A673 (cell line): Measurements from ENCODE around the gene SLC35G6. TPM values are rescaled to one million over a fixed set of nuclear protein-coding genes. Genes with fewer than 3 reads are reported as not detected.

Source experiments
- BruUV-seq: library from RNA; stranded (reverse); fragments of 400-500 nt; replicated peaks from 2 replicates; lab custom pipeline; 2021; lab: Mats Ljungman, UMichigan
- CTCF ChIA-PET: fragments of 300-600 bp; sonication (Branson Sonifier 250); formaldehyde crosslinking; loops from one replicate; lab custom pipeline; 2022; ENCODE audit warnings: antibody characterized with exemption; lab: Charles Lee
- POLR2A ChIA-PET: fragments of 300-600 bp; sonication (Branson Sonifier 250); formaldehyde crosslinking; loops from one replicate; lab custom pipeline; 2022; ENCODE audit warnings: antibody characterized with exemption; ENCODE audit not compliant: low non-redundant PET; lab: Charles Lee
- DNase-seq: peaks from one replicate; pipeline ENCODE4 v3.0.0-alpha.2; 2015; ENCODE audit warnings: low spot score
- H3K27ac ChIP-seq: fragments of 200-600 bp; sonication (generic); 2 replicates; pipeline ENCODE4 v1.5.1; 2016; ENCODE audit warnings: mixed run types, low read depth, mild to moderate bottlenecking, mixed read lengths, antibody characterized with exemption, low read length; ENCODE audit not compliant: poor library complexity, severe bottlenecking
- H3K27me3 ChIP-seq: fragments of 200-600 bp; sonication (generic); replicated peaks from 2 replicates; pipeline ENCODE4 v1.6.1; 2017; ENCODE audit warnings: mixed run types, low read depth, mild to moderate bottlenecking, mixed read lengths, antibody characterized with exemption, low read length; ENCODE audit not compliant: insufficient read depth, poor library complexity
- H3K36me3 ChIP-seq: fragments of 200-600 bp; sonication (generic); 2 replicates; pipeline ENCODE4 v1.6.1; 2016; ENCODE audit warnings: mixed run types, mild to moderate bottlenecking, mixed read lengths, antibody characterized with exemption, low read length; ENCODE audit not compliant: insufficient read depth, poor library complexity, severe bottlenecking
- H3K4me1 ChIP-seq: fragments of 200-600 bp; sonication (generic); 2 replicates; pipeline ENCODE4 v1.6.1; 2017; ENCODE audit warnings: mixed run types, mild to moderate bottlenecking, mixed read lengths, antibody characterized with exemption, low read length; ENCODE audit not compliant: insufficient read depth, poor library complexity, severe bottlenecking
- H3K4me3 ChIP-seq: fragments of 200-600 bp; sonication (generic); 2 replicates; pipeline ENCODE4 v1.5.1; 2016; ENCODE audit warnings: low read depth, mixed run types, mild to moderate bottlenecking, mixed read lengths, low read length; ENCODE audit not compliant: poor library complexity, severe bottlenecking
- H3K9me3 ChIP-seq: fragments of 200-600 bp; sonication (generic); 2 replicates; pipeline ENCODE4 v1.6.1; 2016; ENCODE audit warnings: mixed run types, low read depth, mild to moderate bottlenecking, mixed read lengths, antibody characterized with exemption, low read length; ENCODE audit not compliant: poor library complexity, severe bottlenecking
- CTCF ChIP-seq: fragments of 300-800, 200-600 bp; sonication (generic); conservative IDR thresholded peaks from 2 replicates; pipeline ENCODE4 v1.5.1; 2017; ENCODE audit warnings: low read depth, mild to moderate bottlenecking, antibody characterized with exemption, low read length, moderate library complexity, mixed read lengths
- EZH2 ChIP-seq: fragments of 200-600 bp; sonication (generic); IDR thresholded peaks from 2 replicates; pipeline ENCODE4 v1.6.1; 2017; ENCODE audit warnings: borderline replicate concordance, low read depth, mild to moderate bottlenecking, mixed read lengths, antibody characterized with exemption, low read length; ENCODE audit not compliant: poor library complexity, severe bottlenecking
- intact Hi-C: fragments of 100-400 bp; cut with micrococcal nuclease; formaldehyde crosslinking; loops from one replicate; pipeline ENCODE4 v1.10.0; 2022; ENCODE audit not compliant: unreplicated experiment
- total RNA-seq: library from RNA; stranded (reverse); gene quantifications from 2 replicates; pipeline ENCODE4 v1.2.3, GENCODE V29; 2021

The SLC35G6 gene
- total RNA-seq, 1 experiment from 2014 or later = not detected

DNA sequence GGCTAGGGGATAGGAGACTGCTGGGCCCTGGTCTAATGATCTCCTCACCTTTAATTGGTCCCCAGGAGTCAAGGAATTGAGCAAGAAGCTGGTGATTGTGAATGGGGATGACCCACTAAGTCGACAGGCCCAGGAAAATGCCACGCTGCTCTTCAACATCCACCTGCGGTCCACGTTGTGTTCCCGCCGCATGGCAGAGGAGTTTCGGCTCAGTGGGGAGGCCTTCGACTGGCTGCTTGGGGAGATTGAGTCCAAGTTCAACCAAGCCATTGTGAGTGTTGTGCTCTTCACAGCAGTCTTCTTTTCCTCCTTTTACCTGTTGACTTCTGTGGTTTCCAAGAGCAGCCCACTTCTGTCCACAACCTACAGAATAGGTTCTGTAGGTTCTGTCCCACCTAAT is 22.3 kb downstream of the SLC35G6 start:
- ChIA-PET CTCF (no interaction called here), POLR2A (no interaction called here)
- Histone ChIP-seq H3K4me3 (no peak overlapping the region), H3K9me3 (no peaks in the 10 kb centered on the region), H3K27me3 (no peaks in the 10 kb centered on the region), H3K36me3 (peaks cover 94% of the 10 kb centered on the region), H3K4me1 (no peaks in the 10 kb centered on the region), H3K27ac (no peak overlapping the region)
- TF ChIP-seq EZH2 (no peak), CTCF (no peak)
- no peak for DNase-seq
- no TSS peak for BruUV-seq
- intact Hi-C loops = no loop called here

DNA sequence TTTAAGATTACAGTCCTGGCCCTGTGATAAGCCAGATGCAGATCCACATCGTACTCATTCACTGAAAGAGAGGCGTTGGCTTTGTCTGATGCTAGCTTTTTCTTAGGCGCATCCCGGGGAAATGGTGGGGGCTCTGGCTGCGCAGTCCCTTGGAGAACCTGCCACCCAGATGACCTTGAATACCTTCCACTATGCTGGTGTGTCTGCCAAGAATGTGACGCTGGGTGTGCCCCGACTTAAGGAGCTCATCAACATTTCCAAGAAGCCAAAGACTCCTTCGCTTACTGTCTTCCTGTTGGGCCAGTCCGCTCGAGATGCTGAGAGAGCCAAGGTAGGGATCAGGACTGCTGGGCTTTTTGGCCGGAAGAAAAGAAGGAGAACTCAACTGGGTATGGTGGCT is 26.9 kb downstream of the SLC35G6 start:
- no TSS peak for BruUV-seq
- Histone ChIP-seq H3K4me1 (no peaks in the 10 kb centered on the region), H3K27ac (no peak overlapping the region), H3K4me3 (no peak overlapping the region), H3K9me3 (no peaks in the 10 kb centered on the region), H3K36me3 (peaks cover 95% of the 10 kb centered on the region), H3K27me3 (no peaks in the 10 kb centered on the region)
- CTCF ChIA-PET = no interaction called here
- intact Hi-C loops = no loop called here
- DNase-seq = no peak
- TF ChIP-seq CTCF (no peak), EZH2 (no peak)
- POLR2A ChIA-PET = no interaction called here

DNA sequence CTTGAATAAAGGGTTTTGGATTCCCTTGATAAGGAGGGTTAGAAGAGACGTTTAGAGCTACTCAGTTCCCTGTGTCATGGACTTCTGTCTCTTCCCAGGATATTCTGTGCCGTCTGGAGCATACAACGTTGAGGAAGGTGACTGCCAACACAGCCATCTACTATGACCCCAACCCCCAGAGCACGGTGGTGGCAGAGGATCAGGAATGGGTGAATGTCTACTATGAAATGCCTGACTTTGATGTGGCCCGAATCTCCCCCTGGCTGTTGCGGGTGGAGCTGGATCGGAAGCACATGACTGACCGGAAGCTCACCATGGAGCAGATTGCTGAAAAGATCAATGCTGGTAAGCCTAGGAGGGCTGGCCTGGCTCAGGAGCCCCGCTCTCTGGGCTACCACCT is 27.6 kb downstream of the SLC35G6 start:
- no TSS peak for BruUV-seq
- Histone ChIP-seq H3K36me3 (peaks cover 95% of the 10 kb centered on the region), H3K27ac (no peak overlapping the region), H3K4me1 (no peaks in the 10 kb centered on the region), H3K4me3 (no peak overlapping the region), H3K27me3 (no peaks in the 10 kb centered on the region), H3K9me3 (no peaks in the 10 kb centered on the region)
- ChIA-PET POLR2A (interaction anchor here (0.6 kb wide), 2 partner anchors 14 to 75 kb away, joined by 4 to 7 read pairs; partner anchors contain the start of gene MPDU1), CTCF (no interaction called here)
- intact Hi-C loops = no loop called here
- TF ChIP-seq CTCF = no peak
- no peak for DNase-seq
